ENCODE results near the gene CCL26. TPM values are rescaled to one million over a fixed set of nuclear protein-coding genes. Genes with fewer than 3 reads are reported as not detected.
A peak's percentile ranks its signal among the peaks of the same experiment; 100 is the strongest.
"Not testable (repeated sequence)": the region's sequence is repeated elsewhere in the genome, so short reads cannot be mapped to it uniquely, and the experiment has no call there.

CCL26 gene
- total RNA-seq, 1 donor from 2014 or later: not detected

DNA sequence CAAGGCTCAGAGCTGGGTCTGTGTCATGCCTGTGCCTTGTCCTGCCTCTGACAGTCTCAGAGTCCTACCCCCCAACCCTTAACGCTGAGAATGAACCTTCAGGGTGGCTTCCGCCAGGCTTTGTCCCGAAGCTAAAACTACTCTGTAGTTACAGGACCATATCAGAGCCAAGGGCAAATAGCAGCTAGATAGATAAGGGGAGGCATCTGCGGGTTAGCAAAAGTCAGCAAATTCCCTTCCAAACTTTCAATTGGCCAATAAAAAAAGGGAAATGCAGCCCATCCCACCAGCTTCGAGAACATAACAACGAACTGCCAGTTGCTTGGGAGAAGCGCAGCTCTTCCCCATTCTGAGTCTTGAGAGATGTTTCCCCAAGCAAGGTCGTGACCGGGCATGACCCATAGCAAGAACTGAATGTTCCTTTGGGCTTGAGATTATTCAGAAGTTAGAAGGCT, 23.8 kb upstream of the CCL26 start:
- peak; percentile 64 for DNase-seq
- peak; percentile 79 for ATAC-seq
- intact Hi-C loops (cut with micrococcal nuclease): no loop called here

DNA sequence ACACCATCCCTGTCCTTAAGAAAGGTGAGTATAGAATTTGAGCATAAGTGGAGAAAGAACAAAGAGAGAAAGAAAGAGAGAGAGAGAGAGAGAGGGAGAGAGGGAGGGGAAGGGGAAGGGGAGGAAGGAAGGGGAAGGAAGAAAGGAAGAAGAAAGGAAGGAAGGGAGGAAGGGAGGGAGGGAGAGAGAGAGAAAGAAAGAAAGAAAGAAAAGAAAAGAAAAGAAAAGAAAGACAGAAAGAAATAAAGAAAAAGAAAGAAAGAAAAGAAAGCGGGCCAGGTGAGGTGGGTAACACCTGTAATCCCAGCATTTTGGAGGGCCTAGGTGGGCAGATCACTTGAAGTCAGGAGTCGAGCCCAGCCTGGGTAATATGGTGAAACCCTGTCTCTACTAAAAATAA, 21.7 kb upstream of the CCL26 start:
- DNase-seq: no peak
- no peak for ATAC-seq
- intact Hi-C loops (cut with micrococcal nuclease): no loop called here

DNA sequence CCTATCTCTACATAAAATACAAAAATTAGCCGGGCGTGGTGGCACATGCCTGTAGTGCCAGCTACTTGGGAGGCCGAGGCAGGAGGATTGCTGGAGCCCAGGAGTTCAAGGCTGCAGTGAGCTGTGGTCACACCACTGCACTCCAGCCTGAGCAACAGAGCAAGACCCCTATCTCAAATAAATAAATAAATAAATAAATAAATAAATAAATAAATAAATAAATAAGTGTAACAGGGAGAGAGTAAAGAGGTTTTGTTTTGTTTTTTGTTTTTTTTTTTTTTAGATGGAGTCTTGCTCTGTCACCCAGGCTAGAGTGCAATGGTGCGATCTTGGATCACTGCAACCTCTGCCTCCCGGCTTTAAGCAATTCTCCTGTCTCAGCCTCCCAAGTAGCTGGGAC, 20.6 kb upstream of the CCL26 start:
- intact Hi-C loops (cut with micrococcal nuclease); DNase-seq; ATAC-seq: not testable (repeated sequence)

DNA sequence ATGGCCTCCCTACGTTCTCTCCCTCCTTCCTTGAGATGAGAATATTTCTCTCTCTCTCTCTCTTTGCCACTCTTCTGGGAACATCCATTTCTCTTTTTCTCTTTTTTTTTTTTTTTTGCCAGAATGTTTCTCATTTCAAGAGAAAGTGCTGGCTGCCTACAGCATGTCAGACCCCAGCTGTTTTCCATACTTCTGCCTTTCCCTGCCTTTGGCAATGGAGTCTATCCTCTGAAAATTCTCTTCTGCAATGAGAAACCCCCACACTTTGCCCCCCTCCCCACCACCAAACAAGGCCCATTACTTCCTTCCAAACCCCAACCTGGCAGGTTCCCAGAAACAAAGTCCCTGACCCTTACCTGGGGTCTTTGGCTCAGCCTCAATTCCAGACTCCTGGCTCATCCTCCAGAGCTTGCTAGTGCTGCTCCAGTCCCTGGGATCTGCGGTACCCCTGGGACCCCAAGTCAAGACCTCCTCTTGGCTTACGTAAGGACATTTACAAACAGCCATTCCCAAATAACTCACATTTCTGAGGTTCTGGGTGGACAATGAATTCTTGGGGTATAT, 17.4 kb upstream of the CCL26 start:
- DNase-seq (no peak), ATAC-seq (peak; percentile 41)
- intact Hi-C loops (cut with micrococcal nuclease): no loop called here

DNA sequence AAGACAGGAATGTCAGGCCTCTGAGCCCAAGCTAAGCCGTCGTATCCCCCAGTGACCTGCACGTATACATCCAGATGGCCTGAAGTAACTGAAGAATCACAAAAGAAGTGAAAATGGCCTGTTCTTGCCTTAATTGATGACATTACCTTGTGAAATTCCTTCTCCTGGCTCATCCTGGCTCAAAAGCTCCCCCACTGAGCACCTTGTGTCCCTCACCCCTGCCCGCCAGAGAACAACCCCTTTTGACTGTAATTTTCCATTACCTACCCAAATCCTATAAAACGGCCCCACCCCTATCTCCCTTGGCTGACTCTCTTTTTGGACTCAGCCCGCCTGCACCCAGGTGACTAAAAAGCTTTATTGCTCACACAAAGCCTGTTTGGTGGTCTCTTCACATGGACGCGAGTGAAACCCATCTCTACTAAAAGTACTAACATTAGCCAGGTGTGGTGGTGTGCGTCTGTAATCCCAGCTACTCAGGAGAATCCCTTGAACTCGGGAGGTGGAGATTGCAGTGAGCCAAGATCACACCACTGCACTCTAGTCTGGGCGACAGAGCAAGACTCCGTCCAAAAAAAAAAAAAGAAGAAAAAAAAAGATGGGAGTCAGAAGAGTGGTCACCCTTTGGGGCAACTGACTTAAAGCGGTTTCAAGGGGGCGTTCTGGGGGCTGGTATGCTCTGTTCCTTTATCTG, 16.3 kb upstream of the CCL26 start:
- ATAC-seq; DNase-seq; intact Hi-C loops (cut with micrococcal nuclease): not testable (repeated sequence)

DNA sequence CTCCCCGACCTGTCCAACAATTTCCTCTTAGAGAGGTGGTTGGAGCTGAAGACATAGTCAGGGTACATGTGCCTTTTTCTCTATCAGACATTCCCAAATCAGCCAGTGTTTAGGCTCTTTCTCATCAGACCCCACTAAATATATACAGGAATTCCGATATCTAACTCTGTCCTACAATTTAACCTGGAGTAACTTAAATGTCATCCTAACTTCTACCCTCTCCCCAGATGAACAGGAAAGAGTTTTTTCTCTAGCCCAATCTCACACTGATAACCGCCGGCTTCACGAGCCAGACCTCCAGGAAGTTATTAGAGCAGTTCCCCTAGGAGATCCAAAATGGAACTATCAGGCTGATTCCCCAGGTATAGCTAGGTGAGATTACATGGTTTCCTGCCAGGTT, 11.0 kb upstream of the CCL26 start:
- ATAC-seq; intact Hi-C loops (cut with micrococcal nuclease); DNase-seq: not testable (repeated sequence)

DNA sequence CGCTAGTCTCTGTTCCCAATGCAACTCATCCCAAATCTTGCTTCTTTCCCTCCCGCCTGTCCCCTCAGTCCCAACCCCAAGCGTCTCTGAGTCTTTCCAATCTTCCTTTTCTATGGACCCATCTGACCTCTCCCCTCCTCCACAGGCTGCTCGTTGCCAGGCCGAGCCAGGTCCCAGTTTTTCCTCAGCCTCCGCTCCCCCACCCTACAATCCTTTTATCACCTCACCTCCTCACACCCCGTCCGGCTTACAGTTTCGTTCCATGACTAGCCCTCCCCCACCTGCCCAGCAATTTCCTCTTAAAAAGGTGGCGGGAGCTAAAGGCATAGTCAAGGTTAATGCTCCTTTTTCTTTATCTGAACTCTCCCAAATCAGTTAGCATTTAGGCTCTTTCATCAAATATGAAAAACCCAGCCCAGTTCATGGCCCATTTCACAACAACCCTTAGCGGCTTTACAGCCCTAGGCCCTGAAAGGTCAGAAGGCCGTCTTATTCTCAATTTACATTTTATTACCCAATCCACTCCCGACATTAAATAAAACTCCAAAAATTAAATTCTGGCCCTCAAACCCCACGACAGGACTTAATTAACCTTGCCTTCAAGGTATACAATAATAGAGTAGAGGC, 8.7 kb upstream of the CCL26 start:
- ATAC-seq; intact Hi-C loops (cut with micrococcal nuclease); DNase-seq: not testable (repeated sequence)

DNA sequence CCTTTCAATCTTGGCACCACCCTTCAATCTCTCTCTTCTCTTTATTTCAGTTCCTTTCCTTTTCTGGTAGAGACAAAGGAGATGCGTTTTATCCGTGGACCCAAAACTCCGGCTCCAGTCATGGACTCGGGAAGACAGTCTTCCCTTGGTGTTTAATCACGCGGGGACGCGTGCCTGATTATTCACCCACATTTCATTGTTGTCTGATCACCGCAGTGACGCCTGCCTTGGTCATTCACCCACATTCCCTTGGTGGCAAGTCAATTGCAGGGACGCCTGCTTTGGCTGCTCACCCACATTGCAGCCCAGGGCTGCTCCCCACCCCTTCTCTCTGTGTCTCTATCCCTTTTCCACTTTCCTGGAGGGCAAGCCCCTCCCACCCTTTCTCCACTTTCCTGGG, 7.5 kb upstream of the CCL26 start:
- DNase-seq; intact Hi-C loops (cut with micrococcal nuclease); ATAC-seq: not testable (repeated sequence)

DNA sequence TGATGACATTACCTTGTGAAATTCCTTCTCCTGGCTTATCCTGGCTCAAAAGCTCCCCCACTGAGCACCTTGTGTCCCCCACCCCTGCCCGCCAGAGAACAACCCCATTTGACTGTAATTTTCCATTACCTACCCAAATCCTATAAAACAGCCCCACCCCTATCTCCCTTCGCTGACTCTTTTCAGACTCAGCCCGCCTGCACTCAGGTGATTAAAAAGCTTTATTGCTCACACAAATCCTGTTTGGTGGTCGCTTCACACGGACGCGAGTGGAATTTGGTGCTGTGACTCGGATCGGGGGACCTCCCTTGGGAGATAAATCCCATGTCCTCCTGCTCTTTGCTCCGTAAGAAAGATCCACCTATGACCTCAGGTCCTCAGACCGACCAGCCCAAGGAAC, 7.0 kb upstream of the CCL26 start:
- DNase-seq; ATAC-seq; intact Hi-C loops (cut with micrococcal nuclease): not testable (repeated sequence)

DNA sequence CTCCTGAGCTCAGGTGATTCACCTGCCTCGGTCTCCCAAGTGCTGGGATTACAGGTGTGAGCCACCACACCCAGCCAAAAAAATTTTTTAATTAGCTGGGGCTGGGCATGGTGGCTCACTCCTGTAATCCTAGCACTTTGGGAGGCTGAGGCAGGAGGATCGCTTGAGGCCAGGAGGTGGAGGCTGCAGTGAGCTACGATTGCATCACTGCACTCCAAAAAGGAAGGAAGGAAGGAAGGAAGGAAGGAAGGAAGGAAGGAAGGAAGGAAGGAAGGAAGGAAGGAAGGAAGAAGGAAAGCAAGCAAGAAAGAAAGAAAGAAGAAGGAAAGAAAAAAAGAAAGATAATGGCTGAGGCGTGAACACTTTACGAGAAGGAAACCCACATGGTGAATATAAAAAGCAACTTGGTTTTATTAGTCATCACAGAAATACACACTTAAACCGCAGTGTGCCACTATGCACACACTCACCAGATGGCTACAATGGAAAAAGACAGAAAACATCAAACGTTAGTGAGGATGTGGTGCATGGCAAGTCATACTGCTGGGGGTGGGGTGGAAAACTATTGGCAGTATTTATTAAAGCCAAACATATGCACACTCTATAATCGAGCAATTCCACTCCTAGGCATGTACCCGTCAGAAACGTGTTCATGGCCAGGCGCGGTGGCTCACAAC, 4.4 kb upstream of the CCL26 start:
- DNase-seq: no peak
- intact Hi-C loops (cut with micrococcal nuclease): no loop called here
- no peak for ATAC-seq

DNA sequence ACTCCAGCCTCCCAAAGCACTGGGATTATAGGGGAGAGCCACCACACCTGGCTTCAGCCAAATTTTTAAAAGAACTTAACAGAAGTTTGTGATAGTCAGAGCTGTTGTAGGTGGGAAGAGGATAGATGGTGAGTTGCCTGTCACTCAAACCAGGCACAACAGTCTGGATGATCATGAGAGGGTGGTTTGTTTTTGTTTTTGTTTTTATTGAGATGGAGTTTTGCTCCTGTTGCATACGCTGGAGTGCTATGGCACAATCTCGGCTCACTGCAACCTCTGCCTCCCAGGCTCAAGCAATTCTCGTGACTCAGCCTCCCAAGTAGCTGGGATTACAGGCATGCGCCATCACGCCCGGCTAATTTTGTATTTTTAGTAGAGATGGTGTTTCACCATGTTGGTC, 1.9 kb upstream of the CCL26 start:
- DNase-seq; intact Hi-C loops (cut with micrococcal nuclease); ATAC-seq: not testable (repeated sequence)

DNA sequence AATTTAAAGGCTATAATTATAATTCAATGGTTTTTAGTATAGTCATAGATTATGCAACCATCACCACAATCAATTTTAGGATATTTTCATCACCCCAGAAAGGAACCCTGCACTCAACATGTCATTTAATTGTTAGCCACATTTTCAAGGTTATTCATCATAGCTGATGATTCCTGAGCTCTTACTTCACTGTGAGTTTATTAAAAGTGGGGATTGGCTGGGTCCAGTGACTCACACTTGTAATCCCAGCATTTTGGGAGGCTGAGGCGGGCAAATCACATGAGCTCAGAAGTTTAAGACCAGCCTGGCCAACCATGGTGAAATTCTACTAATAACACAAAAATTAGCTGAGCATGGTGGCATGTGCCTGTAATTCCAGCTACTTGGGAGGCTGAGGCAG, 787 bp downstream of the CCL26 start:
- DNase-seq (no peak), ATAC-seq (no peak)
- intact Hi-C loops (cut with micrococcal nuclease): no loop called here

DNA sequence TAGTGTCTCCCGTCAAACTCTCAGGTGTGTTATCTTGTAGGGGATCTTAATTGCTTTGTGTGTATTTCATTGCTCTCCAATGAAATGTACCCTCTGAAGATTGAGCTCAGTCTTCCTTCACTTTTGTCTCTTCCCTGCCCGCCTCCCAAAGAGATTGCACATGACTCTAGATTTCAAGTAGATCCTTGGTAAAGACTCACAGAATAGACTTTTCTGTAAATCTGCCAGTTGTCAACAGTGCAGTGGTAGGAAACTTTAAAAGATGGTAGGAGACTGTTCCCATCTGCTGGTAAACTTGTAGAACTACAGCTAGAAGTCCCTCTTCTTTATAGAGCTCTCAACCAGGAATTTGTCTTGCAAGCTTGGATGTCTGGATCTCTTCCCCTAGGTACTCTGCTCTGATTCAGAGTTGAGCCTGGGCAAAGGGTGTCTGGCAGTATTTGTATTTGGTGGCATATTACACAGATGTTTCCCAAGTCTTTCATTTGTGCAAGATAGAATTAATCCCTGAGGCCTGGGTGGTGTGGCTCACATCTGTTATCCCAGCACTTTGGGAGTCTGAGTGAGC, 9.6 kb downstream of the CCL26 start:
- DNase-seq: no peak
- ATAC-seq: peak; percentile 86
- intact Hi-C loops (cut with micrococcal nuclease): no loop called here

DNA sequence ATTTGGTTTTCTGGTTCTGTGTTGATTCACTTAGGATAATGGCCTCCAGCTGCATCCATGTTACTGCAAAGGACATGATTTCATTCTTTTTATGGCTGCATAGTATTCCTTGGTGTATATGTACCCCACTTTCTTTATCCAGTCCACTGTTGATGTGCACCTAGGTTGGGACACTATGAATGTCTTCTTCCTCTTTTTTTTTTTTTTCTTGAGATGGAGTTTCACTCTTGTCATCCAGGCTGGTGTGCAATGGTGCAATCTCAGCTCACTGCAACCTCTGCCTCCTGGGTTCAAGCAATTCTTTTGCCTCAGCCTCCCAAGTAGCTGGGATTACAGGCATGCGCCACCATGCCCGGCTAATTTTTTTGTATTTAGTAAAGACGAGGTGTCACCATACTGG, 10.2 kb downstream of the CCL26 start:
- intact Hi-C loops (cut with micrococcal nuclease); DNase-seq; ATAC-seq: not testable (repeated sequence)

DNA sequence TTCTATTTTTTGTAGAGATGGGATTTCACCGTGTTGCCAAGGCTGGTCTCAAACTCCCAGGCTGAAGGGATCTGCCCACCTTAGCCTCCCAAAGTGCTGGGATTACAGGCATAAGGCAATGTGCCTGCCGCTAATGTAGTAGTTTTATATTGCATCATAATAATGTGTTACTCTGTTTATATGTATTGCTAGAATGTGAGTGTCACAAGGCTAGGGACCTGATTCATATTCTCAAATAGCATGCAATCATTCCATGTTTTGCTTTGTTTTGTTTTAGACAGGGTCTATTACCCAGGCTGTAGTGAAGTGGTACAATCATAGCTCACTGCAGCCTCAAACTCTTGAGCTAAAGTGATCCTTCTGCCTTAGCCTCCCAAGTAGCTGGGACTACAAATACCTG, 13.5 kb downstream of the CCL26 start:
- no peak for ATAC-seq
- intact Hi-C loops (cut with micrococcal nuclease): no loop called here
- no peak for DNase-seq

DNA sequence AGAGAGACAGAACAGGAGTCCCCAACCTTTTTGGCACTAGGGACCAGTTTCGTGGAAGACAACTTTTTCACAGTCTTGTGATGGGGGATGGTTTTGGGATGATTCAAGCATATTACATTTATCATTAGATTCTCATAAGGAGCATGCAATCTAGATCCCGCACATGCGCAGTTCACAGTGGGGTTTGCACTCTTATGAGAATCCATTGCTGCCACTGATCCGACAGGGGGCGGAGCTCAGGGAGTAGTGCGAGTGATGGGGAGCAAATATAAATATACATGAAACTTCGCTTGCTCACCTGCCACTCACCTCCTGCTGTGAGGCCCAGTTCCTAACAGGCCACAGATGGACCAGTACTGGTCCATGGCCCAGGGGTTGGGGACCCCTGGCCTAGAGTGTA, 14.2 kb downstream of the CCL26 start:
- DNase-seq: no peak
- no peak for ATAC-seq
- intact Hi-C loops (cut with micrococcal nuclease): no loop called here

DNA sequence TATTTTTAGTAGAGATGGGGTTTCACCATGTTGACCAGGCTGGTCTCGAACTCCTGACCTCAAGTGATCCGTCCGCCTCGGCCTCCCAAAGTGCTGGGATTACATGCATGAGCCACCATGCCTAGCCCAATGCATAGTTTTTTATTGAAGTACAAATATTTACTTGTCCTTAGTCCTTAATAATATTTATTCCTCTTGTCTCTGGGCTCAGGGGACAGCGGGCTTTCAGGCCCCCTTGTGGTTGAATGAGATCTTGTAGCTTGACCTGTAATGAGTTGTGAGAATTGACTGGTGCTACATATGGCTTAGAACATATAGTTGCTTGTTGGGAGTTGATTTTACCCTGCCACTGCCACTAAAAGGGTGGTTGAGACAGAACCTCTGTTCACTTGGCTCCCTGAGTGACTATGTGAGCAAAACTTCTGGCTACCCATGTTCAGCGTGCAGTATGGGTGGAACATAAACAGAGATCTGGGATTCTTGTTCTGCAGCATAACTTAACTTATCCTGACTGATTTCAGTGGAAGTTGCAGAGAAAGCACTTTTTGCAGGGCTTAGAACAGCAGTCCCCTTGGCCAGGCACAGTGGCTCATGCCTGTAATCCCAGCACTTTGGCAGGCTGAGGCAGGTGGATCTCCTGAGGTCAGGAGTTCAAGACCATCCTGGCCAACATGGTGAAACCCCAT, 14.9 kb downstream of the CCL26 start:
- DNase-seq (no peak), ATAC-seq (peak; percentile 25)
- intact Hi-C loops (cut with micrococcal nuclease): no loop called here

DNA sequence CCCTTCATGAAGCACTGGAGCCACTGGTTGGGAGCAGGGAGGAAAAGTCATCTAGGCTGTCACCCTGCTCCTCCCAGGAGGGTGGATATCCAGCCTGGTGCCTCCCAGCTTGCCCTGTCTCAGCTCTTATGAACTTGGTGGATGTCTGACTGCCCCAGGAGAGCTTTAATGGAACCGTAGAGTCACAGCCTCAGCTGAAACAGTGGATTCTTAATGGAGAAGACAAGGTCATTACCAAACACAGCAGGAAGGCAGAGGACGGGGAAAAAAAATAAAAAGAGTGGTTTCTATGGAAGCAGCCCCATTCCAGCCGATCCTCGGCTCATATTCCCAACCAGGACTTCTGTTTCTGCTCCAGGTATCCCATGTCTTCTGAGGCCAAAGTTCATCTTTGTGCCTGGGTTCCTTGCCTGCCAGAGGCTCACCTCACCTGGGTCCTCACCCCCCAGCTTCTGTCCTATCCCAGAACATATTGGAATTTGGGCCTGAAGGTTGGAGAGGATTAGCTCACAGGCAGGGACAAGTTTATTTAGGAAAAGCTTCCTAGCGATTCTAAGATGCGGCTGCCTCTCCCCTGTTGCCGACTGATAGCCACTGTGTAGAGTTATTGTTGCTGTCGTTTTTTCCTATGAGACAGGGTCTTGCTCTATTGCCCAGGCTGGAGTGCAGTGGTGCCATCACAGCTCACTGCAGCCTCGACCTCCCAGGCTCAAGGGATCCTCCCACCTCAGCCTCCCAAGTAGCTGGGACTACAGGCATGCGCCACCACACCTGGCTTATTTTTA, 15.6 kb downstream of the CCL26 start:
- DNase-seq: no peak
- intact Hi-C loops (cut with micrococcal nuclease): no loop called here
- ATAC-seq: no peak
